Sigmoid colon (tissue), 4 donors: ENCODE results near the gene AFAP1.

Source experiments
- POLR2A ChIP-seq, 2 donors: fragments of 450-650 bp; IDR thresholded peaks; one replicate each; pipeline ENCODE4 v1.6.1; 2016; ENCODE audit warnings: antibody characterized with exemption in 2 of 2, mild to moderate bottlenecking in 2 of 2, moderate library complexity in 2 of 2
- POLR2AphosphoS5 ChIP-seq, 4 donors: sonication (generic); formaldehyde crosslinking; IDR thresholded peaks; one replicate each; pipeline ENCODE4 v1.6.1; 2017; ENCODE audit warnings: antibody characterized with exemption in 4 of 4
- TF ChIP-seq, protein P1 (sequence below), 4 experiments: fragments of 450-650 bp in 3 of 4; fragments of 200-600 bp in 1 of 4; IDR thresholded peaks; one replicate each; pipeline ENCODE4 v1.5.1; 2016 to 2019; ENCODE audit warnings: antibody characterized with exemption in 4 of 4, mild to moderate bottlenecking in 3 of 4, moderate library complexity in 2 of 4

- TF ChIP-seq POLR2A (IDR thresholded peaks at IDR 0.05) = no peak
- TF ChIP-seq, protein P1, sequence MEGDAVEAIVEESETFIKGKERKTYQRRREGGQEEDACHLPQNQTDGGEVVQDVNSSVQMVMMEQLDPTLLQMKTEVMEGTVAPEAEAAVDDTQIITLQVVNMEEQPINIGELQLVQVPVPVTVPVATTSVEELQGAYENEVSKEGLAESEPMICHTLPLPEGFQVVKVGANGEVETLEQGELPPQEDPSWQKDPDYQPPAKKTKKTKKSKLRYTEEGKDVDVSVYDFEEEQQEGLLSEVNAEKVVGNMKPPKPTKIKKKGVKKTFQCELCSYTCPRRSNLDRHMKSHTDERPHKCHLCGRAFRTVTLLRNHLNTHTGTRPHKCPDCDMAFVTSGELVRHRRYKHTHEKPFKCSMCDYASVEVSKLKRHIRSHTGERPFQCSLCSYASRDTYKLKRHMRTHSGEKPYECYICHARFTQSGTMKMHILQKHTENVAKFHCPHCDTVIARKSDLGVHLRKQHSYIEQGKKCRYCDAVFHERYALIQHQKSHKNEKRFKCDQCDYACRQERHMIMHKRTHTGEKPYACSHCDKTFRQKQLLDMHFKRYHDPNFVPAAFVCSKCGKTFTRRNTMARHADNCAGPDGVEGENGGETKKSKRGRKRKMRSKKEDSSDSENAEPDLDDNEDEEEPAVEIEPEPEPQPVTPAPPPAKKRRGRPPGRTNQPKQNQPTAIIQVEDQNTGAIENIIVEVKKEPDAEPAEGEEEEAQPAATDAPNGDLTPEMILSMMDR (IDR thresholded peaks at IDR 0.05) = no peak
- peak in 1 of 4 donors; percentile 48 for TF ChIP-seq POLR2AphosphoS5 (IDR thresholded peaks at IDR 0.05)
Observed at GRCh38 chr4:7978489-7978888, 38.8 kb upstream of the AFAP1 start.
